Neural progenitor cell (in vitro differentiated cells): Measurements from ENCODE around the gene NINJ2. TPM values are rescaled to one million over a fixed set of nuclear protein-coding genes. Genes with fewer than 3 reads are reported as not detected.

Experiments used
- DNase-seq: peaks from one replicate; pipeline ENCODE4 v3.0.0-alpha.2; 2016; ENCODE audit warnings: low spot score
- H2AFZ ChIP-seq: fragments of 200-600 bp; sonication (generic); replicated peaks from 2 replicates; pipeline ENCODE4 v1.6.1; 2016; ENCODE audit warnings: antibody characterized with exemption
- H3F3A ChIP-seq: fragments of 200-600 bp; sonication (generic); 2 replicates; pipeline ENCODE4 v1.6.1; 2016; ENCODE audit warnings: antibody characterized with exemption, low read depth
- H3K27ac ChIP-seq: fragments of 200-600 bp; sonication (generic); 2 replicates; pipeline ENCODE4 v1.5.1; 2016; ENCODE audit warnings: mild to moderate bottlenecking
- H3K27me3 ChIP-seq: fragments of 200-600 bp; sonication (generic); 2 replicates; pipeline ENCODE4 v1.6.1; 2016; ENCODE audit warnings: mild to moderate bottlenecking, moderate library complexity
- H3K36me3 ChIP-seq: fragments of 200-600 bp; sonication (generic); 2 replicates; pipeline ENCODE4 v1.5.1; 2016
- H3K4me1 ChIP-seq: fragments of 200-600 bp; sonication (generic); 2 replicates; pipeline ENCODE4 v1.6.1; 2016; ENCODE audit warnings: mixed run types
- H3K4me2 ChIP-seq: fragments of 200-600 bp; sonication (generic); 2 replicates; pipeline ENCODE4 v1.6.1; 2016
- H3K4me3 ChIP-seq: fragments of 200-600 bp; sonication (generic); 2 replicates; pipeline ENCODE4 v1.5.1; 2016
- H3K79me2 ChIP-seq: fragments of 200-600 bp; sonication (generic); 2 replicates; pipeline ENCODE4 v1.6.1; 2016; ENCODE audit warnings: low read depth
- H3K9ac ChIP-seq: fragments of 200-600 bp; sonication (generic); 2 replicates; pipeline ENCODE4 v1.6.1; 2016
- H3K9me3 ChIP-seq: fragments of 200-600 bp; sonication (generic); 2 replicates; pipeline ENCODE4 v1.5.1; 2016; ENCODE audit warnings: low read depth
- H4K20me1 ChIP-seq: fragments of 200-600 bp; sonication (generic); 2 replicates; pipeline ENCODE4 v1.6.1; 2016; ENCODE audit warnings: low read depth
- H3K27ac Mint-ChIP-seq: 3 replicates; pipeline ENCODE4 v1.8.0; 2021; ENCODE audit warnings: mixed read lengths
- H3K27me3 Mint-ChIP-seq: 2 replicates; pipeline ENCODE4 v1.8.0; 2022; ENCODE audit warnings: low read depth, mild to moderate bottlenecking, inconsistent platforms, moderate library complexity, mixed read lengths; ENCODE audit not compliant: insufficient read depth
- H3K36me3 Mint-ChIP-seq: 3 replicates; pipeline ENCODE4 v1.8.0; 2021; ENCODE audit warnings: mixed read lengths
- H3K4me1 Mint-ChIP-seq: 3 replicates; pipeline ENCODE4 v1.8.0; 2021; ENCODE audit warnings: mixed read lengths
- H3K4me3 Mint-ChIP-seq: 3 replicates; pipeline ENCODE4 v1.8.0; 2021; ENCODE audit warnings: mild to moderate bottlenecking, moderate library complexity, mixed read lengths
- H3K9me3 Mint-ChIP-seq: 3 replicates; pipeline ENCODE4 v1.8.0; 2020; ENCODE audit warnings: mixed read lengths
- EZH2 ChIP-seq: fragments of 200-600 bp; sonication (generic); IDR thresholded peaks from 2 replicates; pipeline ENCODE4 v1.6.1; 2017; ENCODE audit warnings: antibody characterized with exemption, mild to moderate bottlenecking, moderate library complexity
- EZH2phosphoT487 ChIP-seq: fragments of 200-600 bp; sonication (generic); IDR thresholded peaks from 2 replicates; pipeline ENCODE4 v1.6.1; 2017; ENCODE audit warnings: antibody characterized with exemption
- total RNA-seq: library from RNA; depleted of rRNA; stranded (reverse); fragments of >200 nt; gene quantifications from 2 replicates; pipeline ENCODE4 v1.2.3, GENCODE V29; 2015; ENCODE audit warnings: low replicate concordance
- TF ChIP-seq, protein P1 (sequence below): fragments of 200-600 bp; sonication (generic); IDR thresholded peaks from 2 replicates; pipeline ENCODE4 v1.5.1; 2017; ENCODE audit warnings: antibody characterized with exemption, mild to moderate bottlenecking

NINJ2 gene
- total RNA-seq, 1 donor from 2014 or later: not detected

GRCh38 chr12:588024-588322 is 75.3 kb downstream of the NINJ2 start:
- Histone ChIP-seq H3K9ac (no peak overlapping the region), H3K9me3 (no peaks in the 10 kb centered on the region), H3K36me3 (no peaks in the 10 kb centered on the region), H3K27me3 (no peaks in the 10 kb centered on the region), H3K27ac (no peak overlapping the region), H3K4me3 (no peak overlapping the region), H3F3A (peaks cover 6% of the 10 kb centered on the region), H2AFZ (no peak overlapping the region), H3K79me2 (no peaks in the 10 kb centered on the region), H3K4me2 (no peak overlapping the region), H4K20me1 (no peaks in the 10 kb centered on the region), H3K4me1 (no peaks in the 10 kb centered on the region)
- no peak for DNase-seq
- no peak overlapping the region for H3K27ac Mint-ChIP-seq
- peaks cover 5% of the 10 kb centered on the region for H3K27me3 Mint-ChIP-seq
- TF ChIP-seq EZH2phosphoT487 (no peak), EZH2 (no peak)
- TF ChIP-seq, protein P1, sequence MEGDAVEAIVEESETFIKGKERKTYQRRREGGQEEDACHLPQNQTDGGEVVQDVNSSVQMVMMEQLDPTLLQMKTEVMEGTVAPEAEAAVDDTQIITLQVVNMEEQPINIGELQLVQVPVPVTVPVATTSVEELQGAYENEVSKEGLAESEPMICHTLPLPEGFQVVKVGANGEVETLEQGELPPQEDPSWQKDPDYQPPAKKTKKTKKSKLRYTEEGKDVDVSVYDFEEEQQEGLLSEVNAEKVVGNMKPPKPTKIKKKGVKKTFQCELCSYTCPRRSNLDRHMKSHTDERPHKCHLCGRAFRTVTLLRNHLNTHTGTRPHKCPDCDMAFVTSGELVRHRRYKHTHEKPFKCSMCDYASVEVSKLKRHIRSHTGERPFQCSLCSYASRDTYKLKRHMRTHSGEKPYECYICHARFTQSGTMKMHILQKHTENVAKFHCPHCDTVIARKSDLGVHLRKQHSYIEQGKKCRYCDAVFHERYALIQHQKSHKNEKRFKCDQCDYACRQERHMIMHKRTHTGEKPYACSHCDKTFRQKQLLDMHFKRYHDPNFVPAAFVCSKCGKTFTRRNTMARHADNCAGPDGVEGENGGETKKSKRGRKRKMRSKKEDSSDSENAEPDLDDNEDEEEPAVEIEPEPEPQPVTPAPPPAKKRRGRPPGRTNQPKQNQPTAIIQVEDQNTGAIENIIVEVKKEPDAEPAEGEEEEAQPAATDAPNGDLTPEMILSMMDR: no peak
- H3K4me3 Mint-ChIP-seq: no peak overlapping the region
- no peaks in the 10 kb centered on the region for H3K36me3 Mint-ChIP-seq
- peaks cover 12% of the 10 kb centered on the region for H3K9me3 Mint-ChIP-seq
- H3K4me1 Mint-ChIP-seq: peaks cover 5% of the 10 kb centered on the region

DNA sequence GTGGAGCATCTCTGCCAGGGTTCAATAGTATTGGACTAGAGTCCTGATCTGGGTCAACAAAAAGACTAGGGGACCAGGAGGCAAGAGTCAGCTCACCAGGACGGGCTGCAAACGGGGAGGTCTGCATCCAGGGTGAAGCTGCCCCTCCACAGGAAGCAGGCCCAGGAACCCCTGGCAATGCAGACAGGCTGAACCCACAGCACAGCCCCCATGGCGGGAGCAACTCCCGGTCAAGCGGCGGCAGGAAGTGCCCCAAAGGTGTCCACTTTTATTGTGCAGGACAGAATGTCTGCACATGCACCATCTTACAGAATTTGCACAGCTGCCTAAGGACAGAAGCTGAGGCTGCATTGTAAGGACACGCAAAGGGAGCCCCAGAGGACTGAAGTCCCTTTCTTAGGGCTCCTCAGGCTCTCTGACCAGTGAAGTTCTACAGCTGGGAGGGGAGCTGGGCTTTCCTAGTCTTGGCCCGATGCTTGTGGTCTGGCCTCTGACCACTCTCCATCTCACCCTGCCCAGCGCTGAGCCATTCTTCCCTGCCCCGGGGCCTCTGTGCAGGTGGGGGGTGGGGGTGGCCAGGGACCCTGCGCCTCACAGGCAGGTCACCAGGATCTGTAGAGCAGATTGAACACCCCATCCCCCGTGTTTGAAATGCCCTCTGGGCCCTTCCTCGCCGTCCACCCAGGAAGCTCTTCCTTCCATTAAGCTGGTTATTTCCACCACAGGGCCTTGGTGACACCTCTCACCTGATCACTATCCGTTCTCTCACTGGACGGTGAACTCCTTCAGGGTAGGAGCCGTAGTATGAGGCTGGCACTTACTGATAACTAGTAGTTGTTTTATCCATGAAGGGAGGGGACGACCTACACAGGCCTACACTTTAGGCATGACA is 75.9 kb downstream of the NINJ2 start:
- Histone ChIP-seq H3K4me2 (no peak overlapping the region), H3K4me3 (no peak overlapping the region), H3K27ac (no peak overlapping the region), H3K27me3 (no peaks in the 10 kb centered on the region), H3K4me1 (no peaks in the 10 kb centered on the region), H3K9ac (no peak overlapping the region), H3F3A (peaks cover 6% of the 10 kb centered on the region), H3K9me3 (no peaks in the 10 kb centered on the region), H3K79me2 (no peaks in the 10 kb centered on the region), H3K36me3 (no peaks in the 10 kb centered on the region), H2AFZ (no peak overlapping the region), H4K20me1 (no peaks in the 10 kb centered on the region)
- no peak for DNase-seq
- Mint-ChIP-seq H3K27me3 (peaks cover 5% of the 10 kb centered on the region), H3K4me1 (peaks cover 5% of the 10 kb centered on the region), H3K9me3 (peaks cover 12% of the 10 kb centered on the region), H3K36me3 (no peaks in the 10 kb centered on the region), H3K4me3 (no peak overlapping the region), H3K27ac (no peak overlapping the region)
- TF ChIP-seq EZH2 (no peak), EZH2phosphoT487 (no peak)
- TF ChIP-seq, protein P1: no peak

DNA sequence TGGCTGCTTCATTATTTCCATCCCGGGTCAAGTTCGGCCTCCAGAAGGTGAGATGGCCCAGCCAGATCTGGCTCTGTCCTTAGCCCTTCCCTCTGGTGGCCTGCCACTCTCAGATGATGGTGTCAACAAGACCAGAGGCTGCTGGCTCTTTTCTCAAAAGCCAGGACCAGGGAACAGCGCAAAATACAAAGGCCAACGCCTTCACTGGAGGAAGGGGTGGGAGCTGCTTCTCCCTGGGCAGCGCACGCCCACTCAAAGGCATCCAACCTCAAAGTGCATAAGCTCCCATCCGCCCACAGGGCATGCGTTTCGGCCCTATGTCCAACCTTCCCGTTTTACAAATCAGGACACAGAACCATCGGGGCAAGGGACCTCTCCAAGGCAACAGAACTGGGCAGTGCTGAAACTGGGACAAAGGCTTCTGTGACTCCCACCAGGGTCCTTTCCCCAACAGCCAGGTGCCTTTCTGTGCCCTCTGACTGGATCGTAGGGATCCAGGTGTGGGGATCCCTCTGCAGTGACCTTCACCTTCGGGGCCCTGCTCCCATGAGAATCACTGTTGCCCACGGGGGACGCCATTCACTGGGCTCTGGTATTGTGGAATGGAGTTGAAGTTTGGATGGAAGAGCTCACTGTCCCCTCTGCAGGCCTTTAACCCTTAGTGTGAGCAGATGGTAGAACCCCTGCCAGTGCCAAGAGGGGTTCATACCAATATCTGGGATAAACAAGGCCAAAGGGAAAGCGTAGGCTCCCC is 76.8 kb downstream of the NINJ2 start:
- H3K27ac ChIP-seq: no peak overlapping the region
- no peaks in the 10 kb centered on the region for H3K27me3 ChIP-seq
- DNase-seq: no peak
- H4K20me1 ChIP-seq: no peaks in the 10 kb centered on the region
- TF ChIP-seq, protein P1: no peak
- TF ChIP-seq EZH2: no peak
- no peak for TF ChIP-seq EZH2phosphoT487
- no peaks in the 10 kb centered on the region for H3K9me3 ChIP-seq
- Mint-ChIP-seq H3K27me3 (peaks cover 6% of the 10 kb centered on the region), H3K4me3 (no peak overlapping the region), H3K27ac (no peak overlapping the region), H3K4me1 (peaks cover 6% of the 10 kb centered on the region), H3K36me3 (no peaks in the 10 kb centered on the region), H3K9me3 (peaks cover 12% of the 10 kb centered on the region)
- H3K4me2 ChIP-seq: no peak overlapping the region
- no peak overlapping the region for H3K9ac ChIP-seq
- no peak overlapping the region for H3K4me3 ChIP-seq
- H3F3A ChIP-seq: peaks cover 7% of the 10 kb centered on the region
- no peaks in the 10 kb centered on the region for H3K36me3 ChIP-seq
- no peaks in the 10 kb centered on the region for H3K4me1 ChIP-seq
- no peak overlapping the region for H2AFZ ChIP-seq
- H3K79me2 ChIP-seq: no peaks in the 10 kb centered on the region
